Neural progenitor cell (in vitro differentiated cells): Measurements from ENCODE around the gene OTUD7B.

Experiments
- EZH2 ChIP-seq: fragments of 200-600 bp; sonication (generic); IDR thresholded peaks from 2 replicates; pipeline ENCODE4 v1.6.1; 2017; ENCODE audit warnings: antibody characterized with exemption, mild to moderate bottlenecking, moderate library complexity
- TF ChIP-seq, protein P1 (sequence below): fragments of 200-600 bp; sonication (generic); IDR thresholded peaks from 2 replicates; pipeline ENCODE4 v1.5.1; 2017; ENCODE audit warnings: antibody characterized with exemption, mild to moderate bottlenecking

- TF ChIP-seq, protein P1, sequence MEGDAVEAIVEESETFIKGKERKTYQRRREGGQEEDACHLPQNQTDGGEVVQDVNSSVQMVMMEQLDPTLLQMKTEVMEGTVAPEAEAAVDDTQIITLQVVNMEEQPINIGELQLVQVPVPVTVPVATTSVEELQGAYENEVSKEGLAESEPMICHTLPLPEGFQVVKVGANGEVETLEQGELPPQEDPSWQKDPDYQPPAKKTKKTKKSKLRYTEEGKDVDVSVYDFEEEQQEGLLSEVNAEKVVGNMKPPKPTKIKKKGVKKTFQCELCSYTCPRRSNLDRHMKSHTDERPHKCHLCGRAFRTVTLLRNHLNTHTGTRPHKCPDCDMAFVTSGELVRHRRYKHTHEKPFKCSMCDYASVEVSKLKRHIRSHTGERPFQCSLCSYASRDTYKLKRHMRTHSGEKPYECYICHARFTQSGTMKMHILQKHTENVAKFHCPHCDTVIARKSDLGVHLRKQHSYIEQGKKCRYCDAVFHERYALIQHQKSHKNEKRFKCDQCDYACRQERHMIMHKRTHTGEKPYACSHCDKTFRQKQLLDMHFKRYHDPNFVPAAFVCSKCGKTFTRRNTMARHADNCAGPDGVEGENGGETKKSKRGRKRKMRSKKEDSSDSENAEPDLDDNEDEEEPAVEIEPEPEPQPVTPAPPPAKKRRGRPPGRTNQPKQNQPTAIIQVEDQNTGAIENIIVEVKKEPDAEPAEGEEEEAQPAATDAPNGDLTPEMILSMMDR: no peak
- TF ChIP-seq EZH2: no peak
Measured at GRCh38 chr1:149916898-149917252, 93.7 kb downstream of the OTUD7B start.
